ENCODE data around the gene IPCEF1.

Gene IPCEF1

DNA sequence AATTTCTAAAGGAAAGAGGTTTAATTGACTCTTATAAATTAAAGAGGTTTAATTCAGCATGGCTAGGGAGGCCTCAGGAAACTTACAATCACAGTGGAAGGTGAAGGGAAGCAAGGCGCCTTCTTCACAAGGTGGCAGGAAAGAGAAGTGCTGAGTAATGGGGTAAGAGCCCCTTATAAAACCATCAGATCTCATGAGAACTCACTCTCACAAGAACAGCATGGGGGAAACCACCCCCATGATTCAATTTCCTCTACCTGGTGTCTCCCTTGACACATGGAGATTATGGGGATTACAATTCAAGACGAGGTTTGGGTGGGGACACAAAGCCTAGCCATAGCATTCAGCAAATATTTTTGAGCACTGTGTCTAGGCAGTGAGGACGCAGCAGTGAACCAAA lies 3.9 kb upstream of the IPCEF1 start:
- DNase-seq (ENCODE audit: low read depth), result peak; percentile 15
- H3K4me3 ChIP-seq (ENCODE audit: low read depth, low read length), result no peak overlapping the region
- TF ChIP-seq, protein P1, sequence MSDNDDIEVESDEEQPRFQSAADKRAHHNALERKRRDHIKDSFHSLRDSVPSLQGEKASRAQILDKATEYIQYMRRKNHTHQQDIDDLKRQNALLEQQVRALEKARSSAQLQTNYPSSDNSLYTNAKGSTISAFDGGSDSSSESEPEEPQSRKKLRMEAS (IDR thresholded peaks at IDR 0.05; ENCODE audit: low read depth, low read length), result no peak
- TF ChIP-seq MYC (IDR thresholded peaks at IDR 0.05; ENCODE audit: low read depth, low read length), result no peak
- TF ChIP-seq, protein P2, sequence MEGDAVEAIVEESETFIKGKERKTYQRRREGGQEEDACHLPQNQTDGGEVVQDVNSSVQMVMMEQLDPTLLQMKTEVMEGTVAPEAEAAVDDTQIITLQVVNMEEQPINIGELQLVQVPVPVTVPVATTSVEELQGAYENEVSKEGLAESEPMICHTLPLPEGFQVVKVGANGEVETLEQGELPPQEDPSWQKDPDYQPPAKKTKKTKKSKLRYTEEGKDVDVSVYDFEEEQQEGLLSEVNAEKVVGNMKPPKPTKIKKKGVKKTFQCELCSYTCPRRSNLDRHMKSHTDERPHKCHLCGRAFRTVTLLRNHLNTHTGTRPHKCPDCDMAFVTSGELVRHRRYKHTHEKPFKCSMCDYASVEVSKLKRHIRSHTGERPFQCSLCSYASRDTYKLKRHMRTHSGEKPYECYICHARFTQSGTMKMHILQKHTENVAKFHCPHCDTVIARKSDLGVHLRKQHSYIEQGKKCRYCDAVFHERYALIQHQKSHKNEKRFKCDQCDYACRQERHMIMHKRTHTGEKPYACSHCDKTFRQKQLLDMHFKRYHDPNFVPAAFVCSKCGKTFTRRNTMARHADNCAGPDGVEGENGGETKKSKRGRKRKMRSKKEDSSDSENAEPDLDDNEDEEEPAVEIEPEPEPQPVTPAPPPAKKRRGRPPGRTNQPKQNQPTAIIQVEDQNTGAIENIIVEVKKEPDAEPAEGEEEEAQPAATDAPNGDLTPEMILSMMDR (IDR thresholded peaks at IDR 0.05; ENCODE audit: low read depth, low read length), result no peak
- no peak for TF ChIP-seq POLR2A (IDR thresholded peaks at IDR 0.05; ENCODE audit: extremely low read depth, insufficient read length)

DNA sequence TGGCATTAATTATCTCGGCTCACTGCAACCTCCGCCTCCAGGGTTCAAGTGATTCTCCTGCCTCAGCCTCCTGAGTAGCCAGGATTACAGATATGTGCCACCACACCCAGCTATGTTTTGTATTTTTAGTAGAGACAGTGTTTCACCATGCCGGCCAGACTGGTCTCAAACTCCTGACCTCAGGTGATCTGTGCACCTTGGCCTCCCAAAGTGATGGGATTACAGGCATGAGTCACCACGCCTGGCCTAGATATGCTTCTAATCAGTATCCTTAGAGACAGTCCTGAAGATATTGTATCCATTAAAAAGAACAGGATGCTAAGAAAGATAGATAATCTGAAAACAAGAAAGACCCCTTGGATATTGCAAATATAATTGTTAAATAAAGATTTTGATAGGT lies 3.1 kb upstream of the IPCEF1 start:
- H3K4me3 ChIP-seq (ENCODE audit: low read depth, low read length), result no peak overlapping the region
- DNase-seq (ENCODE audit: low read depth), result no peak

DNA sequence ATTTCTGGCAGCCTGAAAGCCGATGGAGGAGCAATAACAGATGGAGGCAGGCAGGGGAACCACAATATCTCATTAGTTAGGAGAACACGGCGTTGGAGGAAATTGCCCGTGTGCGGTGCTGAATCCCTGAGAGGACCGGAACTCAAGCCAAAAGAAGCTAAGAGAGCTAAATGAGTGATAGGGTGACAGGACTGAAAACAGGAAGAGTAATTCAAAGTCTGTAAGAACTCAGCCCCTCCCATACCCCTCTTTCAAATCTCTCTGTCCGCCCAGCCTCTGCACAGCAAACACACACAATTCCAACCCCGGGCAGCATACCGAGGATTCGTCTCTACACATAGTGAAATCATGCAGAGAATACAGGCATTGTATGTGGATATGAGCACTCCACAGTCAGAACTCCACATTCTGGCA lies 2.6 kb upstream of the IPCEF1 start:
- no peak for TF ChIP-seq MYC (IDR thresholded peaks at IDR 0.05; ENCODE audit: low read depth, low read length)
- TF ChIP-seq POLR2A (IDR thresholded peaks at IDR 0.05; ENCODE audit: extremely low read depth, insufficient read length), result no peak
- TF ChIP-seq, protein P2 (IDR thresholded peaks at IDR 0.05; ENCODE audit: low read depth, low read length), result no peak
- TF ChIP-seq, protein P1 (IDR thresholded peaks at IDR 0.05; ENCODE audit: low read depth, low read length), result no peak
- no peak for DNase-seq (ENCODE audit: low read depth)
- no peak overlapping the region for H3K4me3 ChIP-seq (ENCODE audit: low read depth, low read length)

More for the DNA sequence above, 3.1 kb upstream of the IPCEF1 start:
- TF ChIP-seq MYC (IDR thresholded peaks at IDR 0.05; ENCODE audit: low read depth, low read length) (no peak), POLR2A (IDR thresholded peaks at IDR 0.05; ENCODE audit: extremely low read depth, insufficient read length) (no peak)
- TF ChIP-seq, protein P2 (IDR thresholded peaks at IDR 0.05; ENCODE audit: low read depth, low read length), result no peak
- TF ChIP-seq, protein P1 (IDR thresholded peaks at IDR 0.05; ENCODE audit: low read depth, low read length), result no peak

DNA sequence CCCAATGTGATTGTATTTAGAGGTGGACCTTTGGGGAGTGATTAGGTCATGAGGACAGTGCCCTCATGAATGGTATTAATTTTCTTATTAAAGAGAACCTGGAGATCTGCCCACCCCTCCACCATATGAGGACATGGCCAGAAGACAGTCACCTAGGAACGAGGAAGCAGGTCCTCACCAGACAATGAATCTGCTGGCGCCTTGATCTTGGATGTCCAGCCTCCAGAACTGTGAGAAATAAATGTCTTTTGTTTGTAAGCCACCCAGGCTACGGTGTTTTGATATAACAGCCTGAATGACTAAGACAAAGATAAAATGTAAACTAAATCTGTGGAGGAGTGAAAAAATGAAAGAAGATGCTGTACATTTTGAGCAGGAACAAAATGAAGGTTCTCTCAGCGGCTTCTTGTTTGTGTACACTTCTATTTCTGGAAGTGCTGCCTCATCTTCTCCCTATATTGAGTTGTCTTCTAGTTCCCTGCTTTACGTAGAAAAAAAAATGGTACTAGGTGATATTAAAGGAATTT lies 1.5 kb upstream of the IPCEF1 start:
- TF ChIP-seq, protein P2 (IDR thresholded peaks at IDR 0.05; ENCODE audit: low read depth, low read length), result no peak
- TF ChIP-seq POLR2A (IDR thresholded peaks at IDR 0.05; ENCODE audit: extremely low read depth, insufficient read length), result no peak
- TF ChIP-seq, protein P1 (IDR thresholded peaks at IDR 0.05; ENCODE audit: low read depth, low read length), result no peak
- TF ChIP-seq MYC (IDR thresholded peaks at IDR 0.05; ENCODE audit: low read depth, low read length), result no peak
- no peak for DNase-seq (ENCODE audit: low read depth)
- no peak overlapping the region for H3K4me3 ChIP-seq (ENCODE audit: low read depth, low read length)

DNA sequence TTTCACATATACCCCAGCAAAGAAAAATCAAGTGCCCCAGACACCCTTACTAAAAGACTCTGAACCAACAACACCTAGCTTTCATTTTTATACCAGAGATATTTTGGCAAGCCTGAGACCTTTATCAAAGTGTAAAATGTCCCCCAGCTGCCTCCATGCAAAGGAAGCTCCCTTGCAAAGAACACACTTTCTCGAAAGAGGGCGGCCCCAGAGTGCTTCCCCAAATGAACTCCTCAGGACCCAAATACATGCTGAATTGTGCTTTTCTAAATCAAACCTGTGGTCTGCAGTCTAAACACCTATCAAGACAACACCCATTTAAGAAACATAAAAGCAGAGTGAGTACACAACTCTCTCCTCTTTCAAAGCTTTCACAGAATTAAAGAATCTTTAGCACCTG lies 490 bp downstream of the IPCEF1 start:
- TF ChIP-seq MYC (IDR thresholded peaks at IDR 0.05; ENCODE audit: low read depth, low read length) (no peak), POLR2A (IDR thresholded peaks at IDR 0.05; ENCODE audit: extremely low read depth, insufficient read length) (no peak)
- TF ChIP-seq, protein P1 (IDR thresholded peaks at IDR 0.05; ENCODE audit: low read depth, low read length), result no peak
- TF ChIP-seq, protein P2 (IDR thresholded peaks at IDR 0.05; ENCODE audit: low read depth, low read length), result no peak
- peak; percentile 19 for DNase-seq (ENCODE audit: low read depth)
- H3K4me3 ChIP-seq (ENCODE audit: low read depth, low read length), result no peak overlapping the region

Data from NB4 (cell line).